SKM-1 treated with dmso at 0.1 percent for 144 hours (cell line): ENCODE results near the gene C2orf92.

ENCODE experiments used
- DNase-seq: peaks from one replicate; lab custom pipeline; 2025; ENCODE audit not compliant: unreplicated experiment; lab: John Stamatoyannopoulos, UW

C2orf92 gene

DNA sequence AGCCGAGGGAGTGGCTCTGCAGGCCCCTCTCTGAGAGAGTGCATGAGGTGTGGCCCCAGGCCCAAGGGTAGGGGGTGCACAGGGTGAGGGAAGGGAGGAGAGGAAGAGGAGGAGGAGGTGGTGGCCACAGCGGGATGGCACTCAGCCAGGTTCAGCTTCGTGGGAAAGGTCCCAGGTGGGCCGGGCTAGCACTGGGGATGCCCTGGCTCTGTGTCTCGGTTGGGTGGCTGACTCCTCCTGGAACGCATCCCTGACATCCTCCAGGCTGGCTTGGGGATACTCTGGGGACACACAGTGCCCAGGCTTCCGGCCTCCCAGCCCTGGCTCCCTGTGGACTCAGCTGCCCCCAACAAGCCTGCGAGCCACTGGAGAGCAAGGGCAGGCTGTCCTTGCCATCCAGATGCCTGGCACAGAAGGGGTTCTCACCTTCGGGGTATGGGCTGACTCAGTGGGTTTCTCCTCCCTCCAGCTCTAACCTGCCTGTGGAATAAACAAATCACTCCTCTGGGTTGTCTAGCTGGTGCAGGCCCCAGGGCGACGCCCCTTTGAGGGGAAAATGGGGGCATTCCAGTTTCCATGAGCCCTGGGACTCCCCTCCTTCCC is 43.3 kb downstream of the C2orf92 start:
- DNase-seq, result no peak

DNA sequence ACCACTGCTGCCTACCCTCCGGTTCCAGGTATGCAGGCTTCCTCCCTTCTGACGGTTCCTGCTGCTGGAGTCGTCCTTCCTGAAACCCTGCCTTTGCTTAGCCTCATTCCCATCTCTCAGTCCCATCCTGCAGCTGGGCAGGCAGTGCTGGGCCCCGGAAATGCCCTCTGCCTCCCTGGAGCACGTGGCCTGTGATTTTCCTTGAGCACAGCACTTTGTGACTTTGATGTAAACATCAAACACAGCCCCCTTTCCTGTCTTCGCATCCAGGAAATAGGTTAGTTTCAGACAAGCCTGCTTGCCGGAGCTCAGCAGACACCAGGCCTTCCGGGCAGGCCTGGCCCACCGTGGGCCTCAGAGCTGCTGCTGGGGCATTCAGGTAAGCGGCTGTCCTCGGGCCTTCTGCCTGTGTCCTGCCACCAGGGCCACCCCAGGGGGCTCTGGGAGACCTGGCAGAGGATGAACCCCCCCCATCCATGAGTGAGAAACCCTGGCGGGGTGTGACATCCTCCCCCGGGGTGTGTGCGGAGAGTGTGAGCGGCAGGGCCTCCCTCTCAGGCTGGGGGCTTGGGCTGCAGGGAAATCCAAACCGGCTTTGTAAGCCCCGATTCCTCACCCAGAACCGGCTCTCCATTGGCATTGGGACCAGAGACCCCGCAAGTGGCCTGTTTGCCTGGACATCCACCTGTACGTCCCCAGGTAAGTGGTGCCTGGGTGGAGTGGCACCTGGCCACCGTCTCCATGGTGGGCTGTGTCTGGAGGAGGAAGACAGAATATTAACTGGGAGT is 44.0 kb downstream of the C2orf92 start, which contains the start of gene ZAP70:
TSS of gene ZAP70 (plus strand) at position 281 of the 788 bp plus-strand sequence. CDS start 10,461 bp downstream, outside the sequence.
- no peak for DNase-seq

DNA sequence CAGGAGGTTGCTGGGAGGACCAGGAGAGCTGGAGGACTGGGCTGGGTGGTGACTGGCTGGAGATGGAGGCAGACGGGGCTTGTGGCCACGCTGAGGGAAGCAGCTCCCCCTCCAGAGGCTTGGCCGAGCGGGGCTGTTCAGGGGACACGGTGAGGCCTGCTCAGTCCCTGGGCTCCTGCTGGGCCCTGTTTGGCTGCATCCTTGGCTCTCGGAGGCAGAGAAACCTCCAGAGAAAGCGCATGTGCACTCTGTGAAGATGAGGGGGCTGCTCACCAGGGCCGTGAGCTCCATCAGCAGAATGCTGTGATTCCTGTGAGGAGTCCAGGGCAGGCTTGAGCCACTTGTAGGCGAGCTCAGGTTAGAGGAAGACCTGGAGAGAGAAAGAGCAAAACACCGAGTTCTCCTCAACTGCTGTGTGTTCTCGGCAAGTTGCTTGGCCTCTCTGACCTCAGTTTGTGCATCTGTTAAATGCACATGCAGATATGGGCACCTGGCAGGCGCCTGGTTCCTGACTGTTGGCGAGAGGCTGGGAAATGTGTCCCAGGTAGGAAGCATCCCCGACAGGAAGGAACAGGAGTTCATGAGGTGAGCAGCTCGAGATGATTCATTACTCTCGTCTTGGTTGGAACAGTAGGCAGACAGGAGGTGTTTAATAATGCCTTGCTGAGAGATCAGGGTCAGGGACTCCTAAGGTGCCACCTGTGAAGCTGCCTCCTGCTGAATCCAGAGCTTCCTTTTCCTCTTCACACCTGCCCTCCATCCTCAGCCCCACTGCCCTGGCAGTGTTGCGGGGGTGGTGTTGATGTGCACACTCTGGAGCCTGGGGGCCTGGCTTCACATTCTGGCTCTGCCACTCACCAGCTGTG is 44.8 kb downstream of the C2orf92 start:
- no peak for DNase-seq

DNA sequence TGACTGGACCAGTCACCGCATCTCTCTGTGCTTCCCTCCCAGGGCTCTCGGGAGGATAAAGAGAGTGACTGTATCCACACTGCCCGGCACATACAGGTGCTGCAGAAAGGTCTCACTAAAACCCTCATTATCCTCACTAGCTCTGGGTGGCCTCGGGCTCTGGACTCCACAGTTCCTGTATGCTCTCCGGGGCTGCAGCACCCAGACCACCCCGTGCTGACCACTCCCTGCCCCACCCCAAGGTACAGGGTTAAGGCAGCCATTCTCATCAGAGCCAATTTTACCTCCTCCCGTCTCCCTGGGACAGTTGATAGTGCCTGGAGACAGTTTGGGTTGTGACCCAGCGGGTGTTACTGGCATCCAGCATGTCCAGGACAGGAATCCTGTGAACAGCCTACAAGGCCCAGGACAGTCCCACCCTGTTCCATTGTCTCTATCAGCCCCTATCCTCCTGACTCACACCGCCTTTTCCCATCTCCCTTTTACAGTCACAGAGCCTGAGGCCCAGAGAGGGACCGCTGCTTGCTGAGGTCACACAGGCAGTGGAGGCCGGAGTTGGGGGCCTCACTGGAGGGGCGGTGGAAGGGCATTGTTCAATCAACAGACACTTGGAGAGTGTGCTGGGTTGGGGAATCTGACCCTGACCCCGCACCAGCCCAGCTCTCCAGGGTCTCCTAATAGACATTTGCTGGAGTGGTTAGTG is 45.6 kb downstream of the C2orf92 start:
- DNase-seq, result no peak

DNA sequence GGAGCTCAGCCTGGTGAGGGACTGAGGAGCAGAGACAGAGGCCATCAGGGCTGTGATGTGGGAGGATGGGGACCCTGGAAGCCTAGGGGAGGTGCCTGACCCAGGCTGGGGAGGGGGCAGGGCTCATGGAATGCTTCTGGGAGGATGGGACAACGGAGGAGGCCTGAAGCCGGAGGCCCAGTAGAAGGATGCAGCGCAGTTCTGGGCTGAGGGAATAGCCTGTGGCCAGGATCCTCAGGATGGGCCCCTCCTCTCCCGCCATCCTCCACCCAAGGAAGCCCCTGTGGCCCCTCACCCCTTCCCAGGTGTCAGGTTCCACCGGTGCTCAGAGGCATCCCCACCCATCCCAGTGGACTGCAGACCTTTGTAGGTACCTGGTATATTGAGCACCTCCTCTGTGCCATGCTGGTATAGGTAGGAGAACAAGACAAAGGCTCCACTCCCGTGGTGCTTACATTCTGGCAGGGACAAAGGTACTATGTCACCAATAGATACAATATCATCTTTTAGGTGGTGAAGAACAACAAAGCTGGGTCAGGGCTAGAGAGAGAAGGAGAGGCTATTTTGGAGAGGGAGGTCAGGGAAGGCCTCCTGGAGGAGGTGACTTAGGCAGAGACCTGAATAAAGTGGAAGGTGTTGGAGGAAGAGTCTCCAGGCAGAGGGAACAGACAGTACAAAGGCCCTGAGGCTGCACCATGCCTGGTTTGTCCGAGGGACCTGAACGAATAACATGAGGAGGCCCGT is 46.6 kb downstream of the C2orf92 start:
- no peak for DNase-seq

DNA sequence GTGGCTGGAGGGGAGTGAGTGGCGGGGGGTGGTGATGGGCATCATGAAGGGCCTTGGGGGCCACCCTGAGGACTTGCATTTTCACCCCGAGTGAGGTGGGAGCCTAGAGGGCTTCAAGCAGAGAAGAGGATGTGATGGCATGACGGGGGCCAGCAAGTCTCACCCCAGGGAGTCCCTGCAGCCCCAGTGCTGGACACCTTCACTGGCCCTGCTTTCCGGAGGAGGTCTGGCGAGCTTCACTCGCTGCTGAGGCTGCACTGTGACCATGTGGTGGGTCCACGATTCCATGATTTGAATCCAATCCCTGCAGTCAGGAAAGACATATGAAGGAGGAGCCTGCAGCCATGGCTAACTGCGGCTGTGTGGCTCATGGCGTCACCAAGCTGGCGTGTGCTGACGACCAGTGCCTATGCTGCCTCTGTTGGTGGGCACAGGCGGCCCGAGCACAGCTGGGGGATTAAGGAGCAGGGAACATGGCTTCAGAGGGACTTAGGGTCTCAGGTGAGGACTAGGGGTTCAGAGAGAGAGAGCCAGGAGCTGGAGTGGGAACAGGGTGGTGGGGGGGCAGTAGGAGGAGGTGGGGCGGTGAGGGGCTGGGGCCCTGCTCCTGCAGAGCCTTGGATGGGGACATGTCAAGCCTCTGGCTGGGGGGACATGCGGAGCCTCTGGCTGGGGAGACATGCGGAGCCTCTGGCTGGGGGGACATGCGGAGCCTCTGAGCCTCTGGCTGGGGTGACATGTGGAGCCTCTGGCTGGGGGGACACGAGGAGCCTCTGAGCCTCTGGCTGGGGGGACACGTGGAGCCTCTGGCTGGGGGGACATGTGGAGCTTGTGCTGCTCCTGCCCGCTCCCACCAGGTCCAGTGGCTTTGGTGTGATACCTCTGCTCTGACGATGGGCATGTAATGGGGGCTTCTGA is 47.4 kb downstream of the C2orf92 start:
- no peak for DNase-seq

DNA sequence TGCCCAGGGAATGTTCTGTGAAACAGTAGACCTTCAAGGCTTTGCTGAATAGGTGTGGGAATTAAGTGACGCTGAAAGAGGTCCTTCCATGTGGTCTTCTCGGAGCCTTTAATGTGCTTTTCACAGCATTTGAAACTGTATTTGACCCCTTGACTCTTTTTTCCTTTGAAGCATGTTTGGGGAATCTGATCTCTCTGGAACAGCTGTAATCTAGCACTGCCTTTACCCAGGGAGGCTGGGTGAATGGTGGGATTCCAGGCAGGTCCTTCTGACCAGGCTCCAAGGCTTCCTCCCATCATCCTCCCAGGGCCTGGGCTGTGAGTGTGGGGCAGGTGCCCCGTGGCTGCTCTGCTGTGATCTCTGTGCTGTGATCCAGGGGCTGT is 48.1 kb downstream of the C2orf92 start:
- DNase-seq, result no peak

DNA sequence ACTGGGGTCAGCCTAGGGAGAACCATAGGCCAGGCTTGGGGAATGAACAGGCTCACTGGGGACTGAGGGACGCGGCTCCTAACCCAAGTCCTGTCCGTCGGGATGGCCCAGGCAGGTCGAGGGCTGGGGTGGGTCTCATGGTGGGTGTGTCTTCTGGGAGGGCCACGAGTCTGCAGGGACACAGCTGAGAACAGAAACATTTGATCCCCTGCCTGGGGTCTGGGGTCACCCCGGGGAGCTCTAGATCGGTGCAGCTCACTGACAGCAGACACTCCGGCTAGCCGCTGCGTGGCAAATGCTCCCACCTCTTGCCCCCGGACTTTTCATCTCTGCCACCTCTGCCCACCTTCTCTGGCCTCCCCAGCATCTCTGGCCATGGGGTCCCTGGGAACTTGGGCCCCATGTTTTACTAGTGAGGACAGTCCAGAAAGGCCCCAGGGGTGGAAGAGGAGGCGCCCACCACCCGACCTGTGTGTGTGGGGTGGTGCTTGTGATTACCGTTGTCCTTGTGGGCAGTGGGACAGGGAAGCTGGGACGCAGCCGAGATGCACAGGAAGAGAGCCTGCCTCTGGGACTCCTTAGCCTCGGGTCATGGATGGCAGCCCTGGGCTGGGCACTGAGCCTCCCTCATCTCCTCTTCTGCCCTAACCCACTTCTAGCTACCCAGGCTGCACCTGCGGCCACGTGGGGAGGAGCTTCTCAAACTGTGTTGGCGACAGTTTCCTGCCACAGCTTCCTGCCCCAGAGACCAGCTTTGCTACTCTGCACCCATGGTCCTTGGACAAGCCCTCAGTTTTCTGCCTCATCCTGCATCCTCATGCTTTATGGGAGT is 48.8 kb downstream of the C2orf92 start:
- no peak for DNase-seq

DNA sequence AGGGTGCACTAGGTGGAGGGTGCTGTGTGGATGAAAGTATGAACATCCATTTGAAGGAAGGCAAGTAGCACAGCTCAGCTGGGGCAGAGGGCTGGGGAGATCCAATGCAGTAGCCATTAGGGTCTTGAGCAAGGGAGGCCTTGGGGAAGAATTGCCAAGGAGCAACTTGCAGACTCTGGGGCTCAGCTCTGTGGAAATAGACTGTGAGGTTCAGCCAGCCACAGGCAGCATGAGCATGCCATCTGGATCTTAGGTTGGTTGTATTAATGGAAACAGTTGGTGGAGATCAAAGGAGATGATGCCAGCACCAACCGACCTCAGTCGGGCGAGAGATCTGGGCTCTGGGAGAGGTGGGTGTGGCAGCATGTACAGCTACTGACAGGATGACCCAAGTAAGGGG is 49.4 kb downstream of the C2orf92 start:
- no peak for DNase-seq

DNA sequence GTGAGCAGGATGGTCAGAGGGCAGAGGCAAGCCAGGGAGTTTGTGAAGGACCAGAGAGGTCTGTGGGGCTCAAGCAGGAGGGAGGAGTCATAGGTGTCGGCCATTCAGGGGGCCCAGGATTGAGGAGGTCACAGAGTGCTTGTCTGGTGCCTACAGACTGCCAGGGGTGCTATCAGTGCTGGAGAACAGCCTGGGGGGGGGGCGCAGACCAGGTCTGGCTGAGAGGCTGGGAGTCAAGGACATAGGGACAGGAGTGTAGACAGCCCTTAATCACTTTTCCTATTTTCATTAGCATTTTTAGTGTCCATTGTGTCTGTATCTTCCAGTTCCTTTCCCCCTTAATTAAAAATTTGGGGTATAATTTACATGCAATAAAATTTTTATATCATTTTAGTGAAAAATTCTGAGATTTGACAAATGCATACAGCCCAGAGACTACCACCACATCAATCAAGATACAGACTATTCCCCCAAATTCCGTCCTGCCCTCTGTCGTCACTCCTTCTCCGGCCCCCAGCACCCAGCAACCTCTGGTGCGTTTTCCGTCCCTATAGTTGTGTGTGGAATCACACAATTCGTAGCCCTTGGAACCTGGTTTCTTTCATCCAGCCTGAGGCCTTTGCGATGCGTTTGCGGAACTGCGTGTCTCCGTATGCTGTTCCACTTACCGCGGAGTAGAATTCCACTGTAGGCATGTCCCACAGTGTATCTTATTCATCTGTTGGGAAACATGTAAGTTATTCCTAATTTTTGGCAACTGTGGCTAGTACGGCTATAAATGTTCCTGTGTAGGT is 50.0 kb downstream of the C2orf92 start:
- DNase-seq, result no peak

DNA sequence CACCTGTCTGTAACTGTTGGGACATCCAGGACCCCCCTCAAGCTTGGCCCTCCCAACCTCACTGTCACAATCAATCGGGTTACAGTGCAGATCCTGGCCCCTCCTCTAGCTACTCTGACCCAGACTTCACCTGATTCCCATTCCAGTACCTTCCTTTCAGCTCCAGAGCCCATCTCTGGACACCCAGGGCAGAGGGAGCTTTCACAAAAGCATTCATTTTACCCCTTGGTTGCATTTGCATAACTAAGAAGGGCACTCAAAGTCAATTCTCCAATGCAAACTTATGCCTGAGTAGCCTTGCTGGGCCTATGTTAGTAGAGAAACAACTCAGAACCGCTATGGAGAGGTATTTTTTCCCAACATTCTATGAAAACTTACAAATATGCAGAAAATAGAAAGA is 51.2 kb downstream of the C2orf92 start:
- DNase-seq, result no peak

DNA sequence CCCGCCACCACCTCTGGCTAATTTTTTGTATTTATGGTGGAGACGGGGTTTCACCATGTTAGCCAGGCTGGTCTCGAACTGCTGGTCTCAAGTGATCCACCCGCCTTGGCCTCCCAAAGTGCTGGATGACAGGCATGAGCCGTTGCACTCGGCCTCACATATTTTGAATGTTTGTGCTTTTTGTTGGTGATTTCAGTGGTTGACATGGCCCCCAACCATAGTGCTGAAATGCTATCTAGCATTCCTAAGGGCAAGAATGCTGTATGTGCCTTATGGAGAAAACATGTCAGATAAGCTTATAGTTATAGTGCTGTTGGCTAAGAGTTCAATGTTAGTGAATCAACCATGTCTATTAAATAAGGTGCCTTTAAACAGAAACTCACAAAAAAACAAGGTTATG is 52.7 kb downstream of the C2orf92 start:
- no peak for DNase-seq

DNA sequence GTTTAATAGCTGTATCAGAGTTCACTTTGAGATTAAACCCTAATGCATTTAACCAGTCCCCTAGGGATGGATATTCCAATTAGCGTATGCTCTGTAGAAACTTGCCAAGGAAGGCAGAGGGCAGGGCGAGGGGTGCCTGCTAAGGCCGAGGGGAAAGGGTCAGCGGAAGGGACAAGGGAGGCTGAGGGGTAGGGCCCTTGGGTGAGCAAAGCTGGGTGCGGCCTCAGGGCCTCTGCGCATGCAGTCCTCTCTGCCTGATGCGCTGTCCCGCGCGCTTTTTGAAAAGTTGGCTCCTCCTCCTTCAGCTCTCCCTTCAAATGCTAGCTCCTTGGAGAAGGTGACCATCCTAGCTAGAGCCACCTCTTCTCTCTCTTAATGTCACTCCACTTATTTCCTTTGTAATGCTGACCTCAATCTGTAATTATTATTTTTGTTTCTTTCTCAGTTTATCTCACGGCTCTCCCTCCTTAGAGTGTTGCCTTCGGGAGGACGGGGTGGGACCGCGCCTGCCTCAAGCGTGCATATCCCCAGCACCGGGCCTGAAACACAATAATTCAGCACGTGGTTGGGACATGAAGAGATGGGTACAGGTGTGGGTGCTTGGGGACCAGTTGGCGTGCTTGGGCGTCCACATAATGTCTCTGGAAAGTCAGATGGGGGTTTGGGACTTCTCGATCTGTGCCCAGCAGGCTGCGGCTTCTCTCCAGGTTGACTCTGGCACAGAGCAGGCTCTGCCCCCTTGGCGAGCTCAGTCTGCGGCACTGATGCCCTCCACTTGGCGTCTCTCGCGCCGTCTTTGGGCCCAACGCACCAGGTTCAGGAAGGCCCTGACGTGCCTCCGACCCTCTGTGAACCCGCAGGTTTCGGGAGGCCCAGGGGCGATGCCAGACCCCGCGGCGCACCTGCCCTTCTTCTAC is 53.9 kb downstream of the C2orf92 start:
- no peak for DNase-seq

DNA sequence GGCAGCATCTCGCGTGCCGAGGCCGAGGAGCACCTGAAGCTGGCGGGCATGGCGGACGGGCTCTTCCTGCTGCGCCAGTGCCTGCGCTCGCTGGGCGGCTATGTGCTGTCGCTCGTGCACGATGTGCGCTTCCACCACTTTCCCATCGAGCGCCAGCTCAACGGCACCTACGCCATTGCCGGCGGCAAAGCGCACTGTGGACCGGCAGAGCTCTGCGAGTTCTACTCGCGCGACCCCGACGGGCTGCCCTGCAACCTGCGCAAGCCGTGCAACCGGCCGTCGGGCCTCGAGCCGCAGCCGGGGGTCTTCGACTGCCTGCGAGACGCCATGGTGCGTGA is 54.5 kb downstream of the C2orf92 start:
- no peak for DNase-seq

DNA sequence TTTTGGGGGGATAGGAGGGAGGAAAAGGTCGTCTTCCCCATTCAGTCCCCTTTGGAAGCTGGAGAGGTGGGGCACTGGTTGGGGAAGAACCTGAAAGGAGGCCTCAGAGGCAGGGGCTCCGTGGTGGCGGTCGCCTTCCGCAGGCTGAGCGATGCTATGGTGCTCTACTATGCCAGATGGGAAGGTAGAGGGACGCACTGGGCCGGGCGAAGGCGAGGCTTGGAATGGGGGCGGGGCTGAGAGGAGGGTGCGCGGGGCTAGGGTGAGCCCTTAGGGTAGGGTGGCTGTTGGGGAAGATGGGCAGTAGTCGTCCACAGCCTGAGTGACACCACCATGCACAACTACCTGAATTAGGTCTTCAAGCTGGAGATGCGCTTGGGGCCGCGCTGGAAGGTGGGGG is 55.0 kb downstream of the C2orf92 start:
- no peak for DNase-seq

DNA sequence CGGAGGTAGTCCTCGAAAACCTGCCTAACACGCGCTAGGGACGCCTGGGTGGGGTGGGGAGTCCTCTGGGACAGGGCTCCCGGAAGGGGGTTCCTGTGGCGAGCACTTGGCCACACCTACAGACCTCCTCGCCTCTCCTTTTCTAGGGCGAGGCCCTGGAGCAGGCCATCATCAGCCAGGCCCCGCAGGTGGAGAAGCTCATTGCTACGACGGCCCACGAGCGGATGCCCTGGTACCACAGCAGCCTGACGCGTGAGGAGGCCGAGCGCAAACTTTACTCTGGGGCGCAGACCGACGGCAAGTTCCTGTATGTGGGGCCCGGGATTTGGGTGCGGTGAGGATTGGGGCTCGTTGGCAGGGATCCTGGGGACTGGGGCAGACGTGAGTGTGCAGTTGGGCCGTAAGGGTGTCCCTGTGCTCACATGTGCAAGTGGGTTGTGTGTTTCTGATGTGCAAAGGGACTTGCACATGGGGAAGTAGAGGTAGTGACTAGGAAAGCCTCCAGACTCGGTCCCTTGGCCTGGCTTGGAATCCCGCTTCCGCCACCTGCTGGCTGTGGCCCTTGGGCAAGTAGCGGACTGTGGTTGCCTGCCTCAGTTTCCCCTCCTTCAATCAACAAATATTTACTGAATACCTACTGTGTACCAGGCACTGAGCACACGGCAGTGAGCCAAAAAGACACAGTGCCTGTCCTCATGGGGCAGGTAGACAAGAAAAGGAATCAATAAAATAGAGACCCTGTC is 55.6 kb downstream of the C2orf92 start:
- no peak for DNase-seq
